HG03575 (cell line): ENCODE measurements around the gene SMAD3.

Experiments used
- ATAC-seq: cut with Tn5 transposase; IDR thresholded peaks from one replicate; pipeline ENCODE4 v1.9.1; 2021; ENCODE audit not compliant: unreplicated experiment, insufficient number of reproducible peaks, low FRiP score; ENCODE audit errors: extremely low read depth

Gene SMAD3

GRCh38 chr15:67196672-67197363, 131.4 kb downstream of the SMAD3 start:
- no peak for ATAC-seq

DNA sequence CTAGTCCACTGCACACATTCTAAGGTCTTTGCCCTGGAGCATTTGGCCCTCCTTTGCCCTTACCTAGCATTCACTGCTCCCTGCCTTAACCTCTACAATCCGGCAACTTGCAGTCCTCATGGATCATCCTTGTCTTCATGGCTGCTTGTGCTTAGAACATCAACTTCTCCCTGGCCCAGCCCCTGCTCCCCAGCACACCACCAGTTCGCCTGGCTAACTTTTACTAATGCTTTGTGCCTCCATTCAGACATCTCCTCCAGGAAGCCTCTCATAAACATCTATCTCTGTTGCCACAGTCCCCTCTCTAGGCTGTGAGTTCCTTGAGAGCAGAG, 131.9 kb downstream of the SMAD3 start:
- ATAC-seq = no peak

GRCh38 chr15:67198157-67198754, 132.9 kb downstream of the SMAD3 start:
- no peak for ATAC-seq

DNA sequence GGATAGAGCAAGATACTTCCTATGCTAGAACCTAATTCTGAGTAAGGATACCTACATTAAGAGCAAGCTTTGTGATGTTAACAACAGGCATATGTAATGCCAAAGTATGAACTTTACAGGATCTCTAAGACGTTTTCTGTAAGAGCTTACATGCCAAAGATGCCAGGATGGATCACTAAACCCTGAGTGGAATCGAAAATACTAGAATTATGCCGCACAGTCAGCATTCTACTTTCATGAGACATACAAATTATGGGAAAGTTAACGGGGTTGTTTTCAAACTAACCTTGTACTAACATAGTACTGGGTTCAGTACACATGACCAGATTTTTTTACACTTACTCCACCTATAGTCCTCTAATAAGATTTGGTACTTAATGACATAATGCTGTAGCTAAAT, 134.0 kb downstream of the SMAD3 start:
- ATAC-seq = no peak

- no peak for ATAC-seq
Measured at GRCh38 chr15:67199881-67200763, 134.7 kb downstream of the SMAD3 start.

GRCh38 chr15:67201136-67201535, 135.7 kb downstream of the SMAD3 start:
- no peak for ATAC-seq

- ATAC-seq = no peak
Measured at GRCh38 chr15:67202091-67202490, 136.7 kb downstream of the SMAD3 start.

DNA sequence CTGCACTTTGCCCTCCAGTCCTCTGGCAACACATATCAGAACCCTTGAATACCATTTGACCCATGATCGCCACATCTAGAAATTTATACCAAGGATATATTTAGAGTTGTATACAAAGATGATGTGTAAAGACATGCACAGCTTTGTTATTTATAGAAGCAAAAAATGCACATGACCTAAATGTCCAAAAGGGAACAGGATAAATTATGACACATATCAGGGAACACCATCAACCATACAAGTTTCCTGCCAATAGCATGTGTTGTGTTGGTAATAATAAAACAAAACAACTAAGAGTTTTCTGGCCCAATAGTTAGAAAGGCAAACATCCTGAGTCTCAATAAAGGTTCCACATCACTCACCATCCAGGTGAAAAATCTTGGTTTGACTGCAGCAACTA, 137.6 kb downstream of the SMAD3 start:
- no peak for ATAC-seq

DNA sequence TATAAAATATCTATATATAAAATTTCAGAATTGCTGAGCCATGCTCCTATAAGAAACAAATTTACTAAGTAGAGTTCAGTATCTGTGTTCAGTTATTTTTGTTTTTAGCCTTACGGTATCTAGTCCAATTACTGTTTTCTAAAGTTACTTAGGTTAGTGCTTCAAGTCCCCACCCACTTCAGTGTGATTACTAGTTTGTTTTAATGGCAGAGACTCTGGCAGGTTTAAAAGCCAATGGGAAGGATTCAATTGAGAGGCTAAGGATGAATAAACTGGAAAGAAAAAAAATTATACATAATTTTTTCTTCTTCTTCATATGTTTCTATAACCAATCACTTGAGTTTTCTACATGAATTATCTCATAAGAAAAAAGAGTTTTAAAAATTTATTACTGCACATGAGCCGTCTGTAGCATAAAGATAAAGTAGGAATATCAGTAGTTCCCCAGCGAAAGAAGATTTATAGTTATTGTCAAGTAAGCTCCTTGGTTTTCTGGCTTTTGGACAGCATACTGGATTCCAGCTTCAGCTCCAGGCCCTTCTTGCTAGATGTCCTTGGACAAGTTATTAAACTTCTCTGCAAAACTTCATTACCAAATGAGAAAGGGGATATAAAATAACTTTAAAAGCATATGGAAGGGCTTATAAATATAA, 142.3 kb downstream of the SMAD3 start:
- ATAC-seq = no peak

GRCh38 chr15:67208396-67208795, 143.0 kb downstream of the SMAD3 start:
- no peak for ATAC-seq

- ATAC-seq = no peak
Measured at GRCh38 chr15:67210555-67211168, 145.3 kb downstream of the SMAD3 start.

GRCh38 chr15:67212684-67213367, 147.4 kb downstream of the SMAD3 start:
- no peak for ATAC-seq

DNA sequence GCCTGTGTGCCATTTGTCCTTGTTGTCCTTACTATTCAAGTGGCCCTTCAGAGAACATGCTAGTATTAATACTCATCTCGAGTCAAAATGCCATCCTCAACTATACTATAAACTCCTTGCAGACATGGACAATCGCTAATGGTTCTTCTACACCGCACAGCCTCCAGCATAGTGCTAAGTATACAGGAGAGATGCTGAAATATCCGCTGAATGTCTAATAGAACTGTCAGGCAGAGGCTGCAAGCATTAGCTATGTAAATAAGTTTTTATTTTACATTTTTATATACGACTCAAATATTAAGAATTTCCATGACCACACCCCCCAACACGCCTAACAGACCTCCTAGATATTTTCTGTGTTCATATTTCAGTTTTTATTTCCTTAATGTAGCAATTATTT, 149.7 kb downstream of the SMAD3 start:
- no peak for ATAC-seq

GRCh38 chr15:67216859-67217258, 151.5 kb downstream of the SMAD3 start:
- no peak for ATAC-seq

GRCh38 chr15:67218428-67218827, 153.0 kb downstream of the SMAD3 start:
- ATAC-seq = no peak

DNA sequence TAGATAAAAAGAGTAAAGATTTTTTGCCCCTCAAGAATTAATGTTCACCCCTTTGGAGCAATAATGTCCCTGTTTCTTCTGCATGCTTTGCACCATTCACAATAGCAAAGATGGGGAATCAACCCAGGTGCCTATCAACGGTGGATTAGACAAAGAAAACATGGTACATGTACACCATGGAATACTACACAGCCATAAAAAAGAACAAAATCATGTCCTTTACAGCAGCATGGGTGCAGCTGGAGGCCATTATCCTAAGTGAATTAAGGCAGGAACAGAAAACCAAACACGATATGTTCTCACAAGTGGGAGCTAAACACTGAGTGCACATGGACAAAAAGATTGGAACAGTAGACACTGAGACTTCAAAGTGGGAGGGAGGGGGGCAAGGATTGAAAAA, 153.9 kb downstream of the SMAD3 start:
- ATAC-seq = no peak

GRCh38 chr15:67224889-67225288, 159.5 kb downstream of the SMAD3 start:
- ATAC-seq = no peak

GRCh38 chr15:67225336-67225735, 159.9 kb downstream of the SMAD3 start:
- ATAC-seq = no peak

GRCh38 chr15:67227431-67227830, 162.0 kb downstream of the SMAD3 start:
- ATAC-seq = no peak
